Testis (tissue), 2 donors: ENCODE measurements around the gene PC.

ENCODE experiments used
- POLR2A ChIP-seq: fragments of 450-650 bp; IDR thresholded peaks from one replicate; pipeline ENCODE4 v1.6.1; 2017; ENCODE audit warnings: antibody characterized with exemption, mild to moderate bottlenecking, moderate library complexity
- TF ChIP-seq, protein P1 (sequence below), 3 experiments: fragments of 450-650 bp in 2 of 3; fragments of 200-600 bp in 1 of 3; sonication (generic) in 1 of 3; IDR thresholded peaks; one replicate each; pipeline ENCODE4 v1.5.1; 2016 to 2019; ENCODE audit warnings: antibody characterized with exemption in 3 of 3, mild to moderate bottlenecking in 2 of 3, moderate library complexity in 1 of 3

DNA sequence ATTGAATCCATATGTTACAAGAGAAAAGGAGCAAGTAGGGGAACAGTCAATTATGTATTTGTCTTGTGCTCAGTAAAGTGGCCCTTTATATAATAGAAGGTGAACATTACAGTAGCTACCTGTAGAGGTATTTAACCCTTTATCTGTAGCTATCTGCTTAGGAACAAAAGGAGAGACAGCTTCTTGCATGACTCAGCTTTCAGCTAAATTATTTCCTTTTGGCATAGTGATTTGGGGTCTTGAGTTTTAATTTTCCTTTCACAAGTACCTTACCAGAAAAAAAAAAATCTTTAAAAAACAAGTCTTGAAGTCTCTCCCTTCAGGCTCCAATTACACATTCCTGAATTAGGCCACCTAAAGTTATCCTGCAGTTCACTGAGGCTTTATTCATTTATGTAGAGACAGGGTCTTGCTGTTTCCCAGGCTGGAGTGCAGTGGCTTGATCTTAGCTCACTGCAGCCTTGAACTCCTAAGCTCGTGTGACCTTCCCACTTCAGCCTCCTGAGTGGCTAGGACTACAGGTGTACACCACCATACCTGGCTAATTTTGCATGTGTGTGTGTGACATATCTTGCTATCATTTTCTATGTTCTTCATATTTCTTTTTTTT is 147.5 kb downstream of the PC start:
- TF ChIP-seq, protein P1, sequence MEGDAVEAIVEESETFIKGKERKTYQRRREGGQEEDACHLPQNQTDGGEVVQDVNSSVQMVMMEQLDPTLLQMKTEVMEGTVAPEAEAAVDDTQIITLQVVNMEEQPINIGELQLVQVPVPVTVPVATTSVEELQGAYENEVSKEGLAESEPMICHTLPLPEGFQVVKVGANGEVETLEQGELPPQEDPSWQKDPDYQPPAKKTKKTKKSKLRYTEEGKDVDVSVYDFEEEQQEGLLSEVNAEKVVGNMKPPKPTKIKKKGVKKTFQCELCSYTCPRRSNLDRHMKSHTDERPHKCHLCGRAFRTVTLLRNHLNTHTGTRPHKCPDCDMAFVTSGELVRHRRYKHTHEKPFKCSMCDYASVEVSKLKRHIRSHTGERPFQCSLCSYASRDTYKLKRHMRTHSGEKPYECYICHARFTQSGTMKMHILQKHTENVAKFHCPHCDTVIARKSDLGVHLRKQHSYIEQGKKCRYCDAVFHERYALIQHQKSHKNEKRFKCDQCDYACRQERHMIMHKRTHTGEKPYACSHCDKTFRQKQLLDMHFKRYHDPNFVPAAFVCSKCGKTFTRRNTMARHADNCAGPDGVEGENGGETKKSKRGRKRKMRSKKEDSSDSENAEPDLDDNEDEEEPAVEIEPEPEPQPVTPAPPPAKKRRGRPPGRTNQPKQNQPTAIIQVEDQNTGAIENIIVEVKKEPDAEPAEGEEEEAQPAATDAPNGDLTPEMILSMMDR (IDR thresholded peaks at IDR 0.05), result no peak
- no peak for TF ChIP-seq POLR2A
